Right lung (tissue), 5 donors: Measurements from ENCODE around the gene OBSCN. TPM values are rescaled to one million over a fixed set of nuclear protein-coding genes. Genes with fewer than 3 reads are reported as not detected.

Experiments
- DNase-seq, 2 donors: peaks; one replicate each; pipeline ENCODE4 v3.0.0-alpha.2; 2013
- polyA plus RNA-seq, 5 donors: library from polyadenylated mRNA; unstranded; fragments of 120-200 nt; gene quantifications; one replicate each; pipeline versions ENCODE4 v1.2.1 to v1.2.3, GENCODE V29; 2013; ENCODE audit warnings: inconsistent platforms in 1 of 5, low replicate concordance in 1 of 5; ENCODE audit not compliant: insufficient read length in 5 of 5, insufficient read depth in 1 of 5

Gene OBSCN
- polyA plus RNA-seq, 5 donors: 36.0 to 66.4 (median 48.8) TPM

DNA sequence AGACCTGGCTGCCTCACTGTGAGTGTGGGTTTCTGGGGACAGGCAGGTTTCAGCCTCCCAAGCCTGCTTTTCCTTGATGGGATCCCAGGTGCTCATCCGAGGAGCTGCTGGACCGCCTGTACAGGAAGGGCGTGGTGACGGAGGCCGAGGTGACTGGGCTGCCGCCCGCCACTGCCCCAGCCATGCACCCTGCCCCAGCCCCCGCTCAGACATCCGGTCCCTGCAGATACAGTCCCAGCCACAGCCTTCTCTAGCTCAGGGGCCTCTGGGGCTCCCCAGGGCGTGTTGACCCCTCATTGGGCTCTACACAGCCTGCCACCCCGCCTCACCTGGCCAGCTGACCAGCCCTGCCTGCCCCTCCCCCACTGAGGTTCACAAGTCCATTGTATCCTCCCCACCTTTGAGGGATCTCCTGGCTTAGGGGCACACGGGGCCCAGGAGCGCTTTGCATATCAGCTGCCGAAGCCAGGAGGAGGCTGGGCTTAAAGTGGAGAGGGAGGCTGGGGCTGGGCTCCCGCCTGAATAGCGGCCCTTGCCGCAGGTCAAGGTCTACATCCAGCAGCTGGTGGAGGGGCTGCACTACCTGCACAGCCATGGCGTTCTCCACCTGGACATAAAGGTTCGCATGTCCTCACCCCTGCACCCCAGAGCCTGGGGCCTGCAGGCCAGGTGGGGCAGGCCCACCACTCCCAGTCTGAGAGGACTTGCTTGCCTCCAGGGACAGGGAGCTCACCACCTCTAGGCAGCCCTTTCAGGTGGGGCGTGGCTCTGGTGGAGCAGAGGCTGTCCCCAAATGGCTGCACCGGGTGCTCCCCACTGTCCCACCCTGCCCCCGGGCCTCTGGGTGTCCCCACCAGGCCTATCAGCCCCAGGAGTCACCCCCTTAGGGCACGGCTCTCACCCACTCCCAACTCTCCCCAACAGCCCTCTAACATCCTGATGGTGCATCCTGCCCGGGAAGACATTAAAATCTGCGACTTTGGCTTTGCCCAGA, 160.3 kb downstream of the OBSCN start:
- no peak for DNase-seq

DNA sequence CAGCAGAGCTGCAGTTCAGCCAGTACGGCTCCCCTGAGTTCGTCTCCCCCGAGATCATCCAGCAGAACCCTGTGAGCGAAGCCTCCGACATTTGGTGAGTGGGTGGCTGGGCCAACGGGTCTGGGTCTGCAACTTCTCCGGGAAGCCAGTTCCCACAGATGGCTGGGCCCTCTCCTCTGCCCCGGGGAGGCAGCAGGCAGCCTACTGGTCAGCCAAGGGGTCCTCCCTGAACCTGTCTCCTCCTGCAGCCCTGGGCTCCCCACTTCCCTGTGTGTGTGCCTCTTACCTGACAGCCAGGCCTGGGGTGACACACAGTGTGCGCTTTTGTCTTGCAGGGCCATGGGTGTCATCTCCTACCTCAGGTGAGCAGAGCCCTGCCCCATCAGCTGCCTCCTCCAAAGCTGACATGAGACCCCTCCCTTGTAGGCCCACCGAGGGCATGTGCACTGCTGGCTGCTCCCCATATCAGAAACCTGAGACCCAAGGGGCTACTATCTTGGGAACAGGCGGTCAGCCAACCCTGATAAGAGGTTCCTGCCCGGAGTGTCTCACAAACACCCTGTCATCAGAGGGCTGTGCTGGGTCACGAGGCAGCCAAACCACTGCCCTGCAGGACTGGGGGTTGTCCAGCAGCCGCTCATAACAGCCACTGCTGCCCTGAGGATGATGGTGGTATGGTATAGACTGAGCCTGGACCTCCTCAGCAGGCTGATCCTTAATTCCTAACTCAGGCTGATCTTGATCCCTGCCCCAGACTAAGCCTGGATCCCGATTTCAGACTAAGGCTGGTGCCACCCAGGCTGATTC, 161.2 kb downstream of the OBSCN start:
- DNase-seq: no peak

DNA sequence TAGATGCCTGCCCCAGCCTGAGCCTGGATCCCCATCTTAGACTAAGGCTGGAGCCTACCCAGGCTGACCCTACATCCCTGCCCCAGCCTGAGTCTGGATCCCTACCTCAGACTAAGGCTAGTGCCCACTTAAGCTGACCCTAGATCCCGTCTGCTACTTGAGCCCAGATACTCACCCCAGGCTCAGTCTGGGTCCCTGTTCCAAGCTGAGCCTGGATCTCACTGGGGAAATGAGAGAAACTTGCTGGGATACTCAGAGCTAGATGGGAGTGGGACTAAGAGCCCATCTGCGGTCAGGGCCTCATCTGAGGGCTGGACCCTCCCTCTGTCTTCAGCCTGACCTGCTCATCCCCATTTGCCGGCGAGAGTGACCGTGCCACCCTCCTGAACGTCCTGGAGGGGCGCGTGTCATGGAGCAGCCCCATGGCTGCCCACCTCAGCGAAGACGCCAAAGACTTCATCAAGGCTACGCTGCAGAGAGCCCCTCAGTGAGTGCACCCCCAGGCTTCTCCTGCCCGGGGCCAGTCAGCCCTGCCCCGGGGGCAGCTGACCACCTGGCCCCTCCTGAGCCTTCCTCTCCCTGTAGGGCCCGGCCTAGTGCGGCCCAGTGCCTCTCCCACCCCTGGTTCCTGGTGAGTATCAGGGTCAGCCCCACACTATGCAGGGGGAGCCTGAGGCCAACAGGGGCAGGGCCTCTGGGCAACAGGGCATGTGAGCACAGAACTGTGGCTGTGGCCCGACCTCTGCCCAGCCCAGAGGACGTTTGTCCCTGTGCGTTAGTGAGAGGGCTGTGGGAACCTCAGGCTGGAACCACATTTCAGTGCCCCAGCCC, 162.0 kb downstream of the OBSCN start:
- DNase-seq: no peak

DNA sequence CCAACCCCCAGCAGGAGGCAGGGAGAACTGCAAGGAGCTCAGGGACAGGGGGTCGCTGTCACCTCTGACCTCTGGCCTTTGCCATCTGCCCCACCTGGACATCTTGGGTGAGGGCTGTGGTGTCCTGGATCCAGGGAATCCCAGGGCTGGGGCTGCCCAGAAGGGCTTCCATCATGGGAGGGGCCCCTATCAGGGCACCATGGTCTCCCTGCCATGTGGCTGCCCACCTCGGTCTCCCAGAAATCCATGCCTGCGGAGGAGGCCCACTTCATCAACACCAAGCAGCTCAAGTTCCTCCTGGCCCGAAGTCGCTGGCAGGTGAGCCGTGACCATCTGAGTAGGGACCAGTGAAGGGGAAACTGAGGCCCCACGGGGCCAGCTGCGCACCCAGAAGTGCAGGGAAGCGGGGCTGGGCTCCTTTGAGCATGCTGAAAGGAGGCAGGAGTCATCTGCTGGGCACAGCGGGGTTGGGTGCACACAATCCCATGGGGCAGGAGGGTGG, 162.6 kb downstream of the OBSCN start:
- no peak for DNase-seq

DNA sequence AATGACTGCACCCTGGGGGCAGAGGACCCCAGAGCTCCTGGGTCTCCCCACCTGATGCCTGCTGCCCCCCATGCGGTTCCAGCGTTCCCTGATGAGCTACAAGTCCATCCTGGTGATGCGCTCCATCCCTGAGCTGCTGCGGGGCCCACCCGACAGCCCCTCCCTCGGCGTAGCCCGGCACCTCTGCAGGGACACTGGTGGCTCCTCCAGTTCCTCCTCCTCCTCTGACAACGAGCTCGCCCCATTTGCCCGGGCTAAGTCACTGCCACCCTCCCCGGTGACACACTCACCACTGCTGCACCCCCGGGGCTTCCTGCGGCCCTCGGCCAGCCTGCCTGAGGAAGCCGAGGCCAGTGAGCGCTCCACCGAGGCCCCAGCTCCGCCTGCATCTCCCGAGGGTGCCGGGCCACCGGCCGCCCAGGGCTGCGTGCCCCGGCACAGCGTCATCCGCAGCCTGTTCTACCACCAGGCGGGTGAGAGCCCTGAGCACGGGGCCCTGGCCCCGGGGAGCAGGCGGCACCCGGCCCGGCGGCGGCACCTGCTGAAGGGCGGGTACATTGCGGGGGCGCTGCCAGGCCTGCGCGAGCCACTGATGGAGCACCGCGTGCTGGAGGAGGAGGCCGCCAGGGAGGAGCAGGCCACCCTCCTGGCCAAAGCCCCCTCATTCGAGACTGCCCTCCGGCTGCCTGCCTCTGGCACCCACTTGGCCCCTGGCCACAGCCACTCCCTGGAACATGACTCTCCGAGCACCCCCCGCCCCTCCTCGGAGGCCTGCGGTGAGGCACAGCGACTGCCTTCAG, 163.3 kb downstream of the OBSCN start:
- no peak for DNase-seq

DNA sequence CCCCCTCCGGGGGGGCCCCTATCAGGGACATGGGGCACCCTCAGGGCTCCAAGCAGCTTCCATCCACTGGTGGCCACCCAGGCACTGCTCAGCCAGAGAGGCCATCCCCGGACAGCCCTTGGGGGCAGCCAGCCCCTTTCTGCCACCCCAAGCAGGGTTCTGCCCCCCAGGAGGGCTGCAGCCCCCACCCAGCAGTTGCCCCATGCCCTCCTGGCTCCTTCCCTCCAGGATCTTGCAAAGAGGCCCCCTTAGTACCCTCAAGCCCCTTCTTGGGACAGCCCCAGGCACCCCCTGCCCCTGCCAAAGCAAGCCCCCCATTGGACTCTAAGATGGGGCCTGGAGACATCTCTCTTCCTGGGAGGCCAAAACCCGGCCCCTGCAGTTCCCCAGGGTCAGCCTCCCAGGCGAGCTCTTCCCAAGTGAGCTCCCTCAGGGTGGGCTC, 163.9 kb downstream of the OBSCN start:
- no peak for DNase-seq

DNA sequence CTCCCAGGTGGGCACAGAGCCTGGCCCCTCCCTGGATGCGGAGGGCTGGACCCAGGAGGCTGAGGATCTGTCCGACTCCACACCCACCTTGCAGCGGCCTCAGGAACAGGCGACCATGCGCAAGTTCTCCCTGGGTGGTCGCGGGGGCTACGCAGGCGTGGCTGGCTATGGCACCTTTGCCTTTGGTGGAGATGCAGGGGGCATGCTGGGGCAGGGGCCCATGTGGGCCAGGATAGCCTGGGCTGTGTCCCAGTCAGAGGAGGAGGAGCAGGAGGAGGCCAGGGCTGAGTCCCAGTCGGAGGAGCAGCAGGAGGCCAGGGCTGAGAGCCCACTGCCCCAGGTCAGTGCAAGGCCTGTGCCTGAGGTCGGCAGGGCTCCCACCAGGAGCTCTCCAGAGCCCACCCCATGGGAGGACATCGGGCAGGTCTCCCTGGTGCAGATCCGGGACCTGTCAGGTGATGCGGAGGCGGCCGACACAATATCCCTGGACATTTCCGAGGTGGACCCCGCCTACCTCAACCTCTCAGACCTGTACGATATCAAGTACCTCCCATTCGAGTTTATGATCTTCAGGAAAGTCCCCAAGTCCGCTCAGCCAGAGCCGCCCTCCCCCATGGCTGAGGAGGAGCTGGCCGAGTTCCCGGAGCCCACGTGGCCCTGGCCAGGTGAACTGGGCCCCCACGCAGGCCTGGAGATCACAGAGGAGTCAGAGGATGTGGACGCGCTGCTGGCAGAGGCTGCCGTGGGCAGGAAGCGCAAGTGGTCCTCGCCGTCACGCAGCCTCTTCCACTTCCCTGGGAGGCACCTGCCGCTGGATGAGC, 164.5 kb downstream of the OBSCN start:
- no peak for DNase-seq

DNA sequence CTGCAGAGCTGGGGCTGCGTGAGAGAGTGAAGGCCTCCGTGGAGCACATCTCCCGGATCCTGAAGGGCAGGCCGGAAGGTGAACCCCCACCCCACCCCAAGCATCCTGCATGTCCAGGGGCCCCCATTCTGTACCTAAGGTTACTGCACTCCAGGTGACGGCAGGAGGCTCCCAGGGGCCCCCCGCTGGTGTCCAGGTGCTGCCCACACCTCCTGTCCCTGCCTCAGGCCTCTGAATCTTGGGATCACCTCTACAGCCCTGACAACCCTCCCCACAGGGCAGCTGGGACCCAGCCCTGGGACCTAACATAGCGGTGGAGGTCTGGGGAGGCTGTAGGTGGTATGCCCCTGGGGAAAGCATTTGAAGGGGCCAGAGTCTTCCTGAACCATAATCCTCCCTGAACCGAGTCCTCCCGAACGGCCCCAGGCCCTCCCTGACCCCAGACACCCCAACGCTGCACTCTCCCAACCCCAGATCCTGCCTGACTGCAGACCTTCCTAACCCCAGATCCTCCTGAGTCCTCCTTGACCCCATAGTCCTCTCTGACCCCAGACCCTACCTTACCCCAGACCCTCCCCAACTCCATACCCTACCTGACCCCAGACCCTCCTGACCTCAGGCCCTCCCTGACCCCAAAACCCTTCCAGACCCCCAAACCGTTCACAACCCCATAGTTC, 165.3 kb downstream of the OBSCN start:
- no peak for DNase-seq

DNA sequence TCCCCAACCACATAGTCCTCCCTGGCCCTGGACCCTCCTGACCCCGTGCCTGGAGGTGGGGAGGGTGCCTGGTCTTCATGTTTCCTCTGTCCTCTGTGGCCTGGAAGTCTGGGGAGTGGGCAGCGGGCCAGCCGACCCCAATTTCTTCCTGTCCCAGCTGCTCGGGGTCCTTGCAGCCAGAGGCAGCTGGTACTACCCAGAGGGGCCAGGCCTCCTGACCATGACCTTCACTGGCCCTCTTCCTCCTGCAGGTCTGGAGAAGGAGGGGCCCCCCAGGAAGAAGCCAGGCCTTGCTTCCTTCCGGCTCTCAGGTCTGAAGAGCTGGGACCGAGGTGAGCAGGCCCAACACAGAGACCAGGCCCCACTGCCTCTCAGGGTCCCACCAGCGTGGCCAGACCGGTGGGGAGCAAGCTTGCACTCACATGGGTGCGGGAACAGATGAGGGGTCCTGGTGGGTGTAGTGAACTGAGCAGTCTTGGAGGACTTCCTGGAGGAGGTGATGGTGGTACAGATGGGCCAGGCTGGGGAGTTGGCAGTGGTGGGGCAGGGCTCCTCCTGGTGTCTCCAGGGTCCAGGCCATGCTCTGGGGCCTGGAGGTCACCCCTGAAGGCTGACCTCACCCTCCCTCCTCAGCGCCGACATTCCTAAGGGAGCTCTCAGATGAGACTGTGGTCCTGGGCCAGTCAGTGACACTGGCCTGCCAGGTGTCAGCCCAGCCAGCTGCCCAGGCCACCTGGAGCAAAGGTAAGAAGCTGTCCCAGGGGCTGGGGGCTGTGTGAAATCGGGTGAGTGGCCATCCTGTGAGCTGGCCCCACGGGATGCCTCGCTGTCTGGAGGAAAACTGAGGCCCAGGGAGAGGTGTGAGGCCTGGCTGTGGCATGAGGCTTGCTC, 166.1 kb downstream of the OBSCN start:
- no peak for DNase-seq

DNA sequence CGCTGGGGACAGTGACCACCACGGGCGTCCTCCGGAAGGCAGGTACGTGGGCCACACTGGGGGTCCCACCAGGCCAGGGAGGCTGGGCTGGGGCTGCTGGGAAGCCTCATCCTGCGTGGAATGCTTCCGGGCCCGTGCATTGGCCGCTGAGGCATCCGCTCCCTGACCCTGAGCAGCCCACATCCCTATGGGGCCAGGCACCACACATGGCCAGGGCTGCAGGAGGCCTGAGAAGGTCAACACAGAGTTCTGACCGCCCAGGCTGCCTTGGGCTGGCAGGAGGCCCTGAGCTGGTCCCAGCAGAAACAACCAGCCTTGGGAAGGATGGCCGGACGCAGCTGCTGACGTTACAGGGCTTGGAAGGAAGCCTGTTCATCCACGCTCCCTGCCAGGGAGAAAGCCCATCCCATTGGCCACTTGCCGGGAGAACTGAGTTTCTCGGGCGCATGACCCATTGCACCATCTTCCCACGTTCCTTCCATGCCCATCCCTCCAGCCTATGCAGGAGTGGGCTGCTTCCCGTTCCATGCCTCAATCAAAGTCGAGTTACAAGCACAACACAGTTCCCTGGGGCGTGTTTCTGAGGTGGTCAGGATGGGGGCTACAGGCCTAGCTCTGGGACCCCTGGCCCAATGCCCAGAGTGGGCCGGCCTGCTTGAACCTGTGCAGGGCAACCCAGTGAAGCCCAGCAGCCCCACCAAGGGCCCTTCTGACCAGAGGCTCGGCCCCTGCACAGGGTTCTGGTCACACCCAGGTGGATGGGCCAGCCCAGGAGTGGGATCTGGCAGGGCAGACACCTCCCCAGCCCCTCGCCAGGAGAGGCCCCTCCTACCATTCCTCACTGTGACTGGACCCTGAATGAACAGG, 167.1 kb downstream of the OBSCN start:
- DNase-seq: peak; percentile 75 to 91

DNA sequence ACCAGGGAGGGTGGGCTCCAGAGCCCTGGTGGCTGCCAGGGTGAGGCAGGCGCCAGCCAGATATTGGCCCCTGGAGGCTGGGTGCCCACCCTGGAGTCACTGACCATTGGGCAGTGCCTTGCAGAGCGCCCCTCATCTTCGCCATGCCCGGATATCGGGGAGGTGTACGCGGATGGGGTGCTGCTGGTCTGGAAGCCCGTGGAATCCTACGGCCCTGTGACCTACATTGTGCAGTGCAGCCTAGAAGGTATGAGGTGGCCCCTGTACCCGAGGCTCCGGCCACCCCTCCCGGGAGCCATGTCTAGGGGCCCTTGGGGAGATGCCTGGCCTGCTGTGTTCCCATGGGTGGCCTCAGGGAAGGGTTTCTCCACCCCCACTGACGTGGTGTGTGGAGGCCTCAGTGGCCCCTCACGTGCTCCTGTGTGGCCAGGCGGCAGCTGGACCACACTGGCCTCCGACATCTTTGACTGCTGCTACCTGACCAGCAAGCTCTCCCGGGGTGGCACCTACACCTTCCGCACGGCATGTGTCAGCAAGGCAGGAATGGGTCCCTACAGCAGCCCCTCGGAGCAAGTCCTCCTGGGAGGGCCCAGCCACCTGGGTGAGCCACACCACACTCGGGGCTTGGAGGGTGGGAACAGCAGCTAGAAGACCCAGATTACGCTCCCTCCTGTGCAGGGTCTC, 167.9 kb downstream of the OBSCN start:
- DNase-seq: no peak

DNA sequence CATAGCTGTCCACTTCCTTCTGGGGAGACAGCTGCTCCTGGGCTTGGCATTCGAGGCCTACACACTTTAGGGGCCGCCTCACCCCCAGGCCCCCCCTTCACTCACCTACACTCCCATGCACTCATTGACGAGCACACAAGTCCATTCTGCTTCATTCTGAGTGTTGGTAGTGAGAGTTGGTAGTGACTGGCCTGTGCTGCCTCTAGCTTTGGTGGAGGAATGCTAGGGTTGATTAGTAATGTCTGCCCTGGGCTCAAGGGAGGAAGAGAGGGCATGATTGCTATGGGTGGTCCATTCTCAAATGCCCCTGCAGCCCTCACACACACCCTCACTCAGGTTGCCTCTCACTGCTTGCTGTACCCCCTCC, 168.4 kb downstream of the OBSCN start:
- DNase-seq: no peak

DNA sequence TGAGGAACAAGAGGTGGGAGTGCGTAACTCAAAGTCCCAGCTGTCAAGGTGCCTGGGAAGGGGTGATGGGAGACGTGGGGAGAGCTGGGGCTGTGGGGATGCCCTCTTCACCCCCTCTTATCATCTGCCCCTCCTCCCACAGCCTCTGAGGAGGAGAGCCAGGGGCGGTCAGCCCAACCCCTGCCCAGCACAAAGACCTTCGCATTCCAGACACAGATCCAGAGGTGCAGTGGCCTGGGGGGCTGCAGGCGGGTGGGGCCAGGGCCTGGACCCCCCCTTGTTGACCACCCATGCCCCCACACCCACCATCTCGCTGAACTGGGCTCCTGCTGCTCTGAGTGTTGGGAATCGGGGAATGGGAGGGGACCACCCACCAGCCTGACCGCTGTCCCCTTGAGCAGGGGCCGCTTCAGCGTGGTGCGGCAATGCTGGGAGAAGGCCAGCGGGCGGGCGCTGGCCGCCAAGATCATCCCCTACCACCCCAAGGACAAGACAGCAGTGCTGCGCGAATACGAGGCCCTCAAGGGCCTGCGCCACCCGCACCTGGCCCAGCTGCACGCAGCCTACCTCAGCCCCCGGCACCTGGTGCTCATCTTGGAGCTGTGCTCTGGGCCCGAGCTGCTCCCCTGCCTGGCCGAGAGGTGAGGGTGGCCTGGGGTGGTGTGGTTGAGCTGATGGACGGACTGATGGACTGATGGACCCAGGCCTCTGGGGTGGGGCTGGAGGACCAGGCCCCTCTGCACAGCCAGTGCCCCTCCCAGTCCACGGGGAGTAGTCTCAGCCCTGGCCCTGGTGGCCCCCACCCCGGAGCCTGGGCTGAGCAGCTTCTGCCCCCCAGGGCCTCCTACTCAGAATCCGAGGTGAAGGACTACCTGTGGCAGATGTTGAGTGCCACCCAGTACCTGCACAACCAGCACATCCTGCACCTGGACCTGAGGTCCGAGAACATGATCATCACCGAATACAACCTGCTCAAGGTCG, 169.1 kb downstream of the OBSCN start:
- DNase-seq: no peak

DNA sequence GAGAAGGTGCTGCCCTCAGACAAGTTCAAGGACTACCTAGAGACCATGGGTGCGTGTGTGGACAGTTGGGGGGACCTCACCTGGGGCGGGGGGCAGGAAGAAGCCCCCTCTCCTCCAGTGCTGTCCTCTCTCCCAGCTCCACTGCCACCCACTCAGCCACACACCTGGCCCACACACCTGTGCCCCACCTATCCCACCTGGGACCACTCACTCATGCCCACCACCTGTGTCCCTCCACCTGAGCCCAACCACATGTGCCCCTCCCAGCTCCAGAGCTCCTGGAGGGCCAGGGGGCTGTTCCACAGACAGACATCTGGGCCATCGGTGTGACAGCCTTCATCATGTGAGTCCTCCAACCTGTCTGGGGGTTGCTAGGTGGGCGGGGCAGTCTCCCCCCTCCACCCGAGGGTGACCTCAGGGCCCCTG, 169.8 kb downstream of the OBSCN start:
- DNase-seq: no peak
